ENCODE data around the gene NPR2.
A peak's percentile ranks its signal among the peaks of the same experiment; 100 is the strongest.

The NPR2 gene

GRCh38 chr9:35826071-35826701 lies 34.8 kb downstream of the NPR2 start:
- Mint-ChIP-seq H3K4me1 (ENCODE audit: low read depth) (peaks cover 25% of the 10 kb centered on the region), H3K9me3 (ENCODE audit: low read depth) (no peaks in the 10 kb centered on the region), H3K4me3 (peak overlapping the region; percentile 27), H3K27me3 (no peaks in the 10 kb centered on the region), H3K27ac (no peak overlapping the region), H3K36me3 (no peaks in the 10 kb centered on the region)

- Mint-ChIP-seq H3K4me1 (ENCODE audit: low read depth) (peaks cover 28% of the 10 kb centered on the region), H3K36me3 (no peaks in the 10 kb centered on the region), H3K9me3 (ENCODE audit: low read depth) (no peaks in the 10 kb centered on the region), H3K27me3 (no peaks in the 10 kb centered on the region), H3K27ac (peak overlapping the region; percentile 8), H3K4me3 (peak overlapping the region; percentile 99)
These were observed 36.1 kb downstream of the NPR2 start for GRCh38 chr9:35827486-35827885.

- Mint-ChIP-seq H3K9me3 (ENCODE audit: low read depth) (no peaks in the 10 kb centered on the region), H3K36me3 (no peaks in the 10 kb centered on the region), H3K27me3 (no peaks in the 10 kb centered on the region), H3K4me3 (peak within 1 kb of the TSS; percentile 99), H3K27ac (peak within 1 kb of the TSS; percentile 85), H3K4me1 (ENCODE audit: low read depth) (peaks cover 30% of the 10 kb centered on the region)
These were observed 37.3 kb downstream of the NPR2 start, which contains the start of gene FAM221B for GRCh38 chr9:35828716-35829083. Gene FAM221B (minus strand): TSS chr9:35828732. CDS start chr9:35826161, 2,571 bp downstream.

DNA sequence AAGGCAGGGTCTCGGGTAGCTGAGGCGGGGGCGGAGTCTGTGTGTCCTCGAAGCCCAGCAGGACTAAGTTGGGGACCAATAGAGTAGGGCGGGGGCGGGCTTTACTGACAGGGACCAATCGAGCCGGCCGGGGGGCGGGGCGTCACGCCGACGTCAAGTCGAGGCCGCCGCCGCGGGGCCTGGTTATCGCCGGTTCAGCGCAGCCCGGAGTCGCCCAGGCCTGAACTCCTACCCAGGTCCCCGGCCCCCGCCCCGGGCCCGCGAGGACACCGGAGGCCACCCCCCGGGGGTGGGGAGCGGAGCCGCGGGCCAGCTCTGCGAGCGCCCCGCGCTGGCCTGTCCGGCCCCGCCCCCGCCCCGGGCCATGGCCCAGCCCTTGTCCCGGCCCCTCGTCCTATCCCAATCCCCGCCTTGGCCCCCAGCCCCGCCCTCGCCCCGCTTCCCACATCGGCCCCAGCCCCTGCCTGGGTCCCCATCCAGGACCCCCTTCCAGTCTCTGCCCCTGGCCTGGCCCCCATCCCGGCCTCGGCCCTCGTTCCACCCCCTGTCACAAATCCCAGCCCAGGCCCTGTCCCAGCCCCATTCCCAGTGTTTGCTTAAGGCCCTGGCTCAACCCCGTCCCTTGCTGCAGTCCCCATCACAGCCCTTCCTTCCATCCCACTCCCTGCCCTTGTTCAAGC lies 37.8 kb downstream of the NPR2 start, which contains the start of gene TMEM8B:
Gene TMEM8B (plus strand): TSS at position 145 of the 680 bp plus-strand sequence. CDS start 220 bp downstream, at position 365.
- H3K36me3 Mint-ChIP-seq = no peaks in the 10 kb centered on the region
- H3K9me3 Mint-ChIP-seq (ENCODE audit: low read depth) = no peaks in the 10 kb centered on the region

DNA sequence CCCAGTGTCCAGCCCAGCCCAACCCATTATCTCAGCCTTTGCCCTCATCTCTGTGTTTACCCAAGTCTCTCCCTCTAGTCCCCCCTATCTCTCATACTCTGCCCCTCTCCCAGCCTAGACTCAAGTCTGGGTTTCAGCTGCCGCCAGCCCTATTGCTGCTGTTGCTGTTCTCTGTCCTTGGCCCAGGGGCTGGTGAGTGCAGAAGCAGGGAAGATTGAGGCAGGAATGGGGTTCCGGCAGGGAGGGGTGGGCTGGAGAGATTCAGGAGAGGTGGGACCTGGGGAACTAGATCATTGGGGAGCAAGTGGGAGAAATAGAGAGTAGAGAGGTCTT lies 38.3 kb downstream of the NPR2 start:
- H3K4me1 Mint-ChIP-seq (ENCODE audit: low read depth) = peaks cover 33% of the 10 kb centered on the region
- H3K27me3 Mint-ChIP-seq = no peaks in the 10 kb centered on the region
- H3K36me3 Mint-ChIP-seq = no peaks in the 10 kb centered on the region
- no peaks in the 10 kb centered on the region for H3K9me3 Mint-ChIP-seq (ENCODE audit: low read depth)
- peak overlapping the region; percentile 87 for H3K4me3 Mint-ChIP-seq
- H3K27ac Mint-ChIP-seq = peak overlapping the region; percentile 65

More for the DNA sequence above, 37.8 kb downstream of the NPR2 start, which contains the start of gene TMEM8B:
- Mint-ChIP-seq H3K27ac (peak within 1 kb of the TSS; percentile 85), H3K27me3 (no peaks in the 10 kb centered on the region), H3K4me1 (ENCODE audit: low read depth) (peaks cover 30% of the 10 kb centered on the region), H3K4me3 (peak within 1 kb of the TSS; percentile 99)

DNA sequence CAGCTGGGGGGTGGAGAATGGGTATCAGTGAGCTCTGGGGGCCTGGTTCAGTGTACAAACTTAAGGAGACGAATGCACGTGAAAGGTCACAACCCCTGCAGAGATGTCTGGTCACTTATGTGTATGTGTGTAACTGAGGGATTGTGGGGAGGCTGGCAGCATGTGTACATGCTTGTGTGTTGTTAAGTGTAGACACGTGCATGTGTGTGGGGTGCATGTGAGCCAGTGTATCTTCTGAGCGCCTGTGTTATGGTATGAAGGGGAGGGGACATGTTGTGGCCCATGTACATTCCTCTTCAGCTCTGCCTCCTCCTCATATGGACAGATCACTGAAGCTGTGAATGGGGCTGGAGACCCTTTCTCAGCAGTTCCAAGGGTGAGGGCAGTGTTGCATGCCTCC lies 39.6 kb downstream of the NPR2 start:
- Mint-ChIP-seq H3K4me1 (ENCODE audit: low read depth) (peaks cover 31% of the 10 kb centered on the region), H3K4me3 (peak overlapping the region; percentile 17)

GRCh38 chr9:35832814-35833213 lies 41.4 kb downstream of the NPR2 start:
- peaks cover 29% of the 10 kb centered on the region for H3K4me1 Mint-ChIP-seq (ENCODE audit: low read depth)
- no peaks in the 10 kb centered on the region for H3K36me3 Mint-ChIP-seq
- no peaks in the 10 kb centered on the region for H3K27me3 Mint-ChIP-seq
- no peak overlapping the region for H3K27ac Mint-ChIP-seq
- H3K9me3 Mint-ChIP-seq (ENCODE audit: low read depth) = no peaks in the 10 kb centered on the region
- H3K4me3 Mint-ChIP-seq = no peak overlapping the region

More for the DNA sequence above, 39.6 kb downstream of the NPR2 start:
- H3K9me3 Mint-ChIP-seq (ENCODE audit: low read depth) = no peaks in the 10 kb centered on the region
- no peak overlapping the region for H3K27ac Mint-ChIP-seq
- no peaks in the 10 kb centered on the region for H3K27me3 Mint-ChIP-seq
- no peaks in the 10 kb centered on the region for H3K36me3 Mint-ChIP-seq

DNA sequence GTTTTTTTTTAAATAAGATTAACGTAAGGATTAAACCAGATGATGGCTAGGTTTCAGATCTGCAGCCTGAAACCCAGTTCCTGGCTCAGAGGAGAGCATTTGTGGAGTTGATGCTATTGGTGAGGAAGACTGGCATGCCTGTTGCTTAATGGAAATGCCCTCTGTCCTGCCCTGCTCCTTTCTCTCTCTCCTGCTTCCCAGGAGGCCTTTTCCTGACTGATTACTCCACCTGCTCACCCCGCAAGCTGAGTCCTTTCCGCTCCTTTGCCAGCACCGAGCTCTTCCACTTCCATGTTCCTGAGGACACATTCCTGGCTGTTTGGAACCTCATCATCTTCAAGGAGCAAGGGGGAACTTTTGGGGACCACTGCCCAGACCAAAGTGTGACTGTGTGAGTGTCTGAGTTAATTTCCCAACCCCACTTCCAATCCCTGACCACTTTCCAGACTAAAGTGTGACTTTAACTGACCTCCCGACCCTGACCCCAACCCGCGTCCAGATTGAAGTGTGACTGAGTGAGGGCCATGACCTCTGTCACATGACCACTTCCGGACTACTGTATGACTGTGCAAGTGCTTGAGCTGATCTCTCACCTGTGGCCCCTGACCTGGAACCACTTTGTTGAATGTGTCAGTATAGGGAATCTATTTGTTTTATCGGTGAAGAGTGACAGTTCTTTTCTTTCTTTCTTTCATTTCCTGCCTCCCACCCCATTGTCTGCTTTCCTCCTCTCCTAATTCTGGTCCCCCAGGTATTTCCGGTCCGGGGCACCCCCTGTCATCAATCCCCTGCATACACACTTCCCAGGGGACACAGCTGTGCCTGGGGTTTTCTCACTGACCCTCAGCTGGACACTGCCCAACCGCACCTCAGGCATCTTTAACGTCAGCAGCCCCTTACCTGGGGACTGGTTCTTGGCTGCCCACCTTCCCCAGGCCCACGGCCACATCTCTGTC lies 43.1 kb downstream of the NPR2 start:
- no peaks in the 10 kb centered on the region for H3K36me3 Mint-ChIP-seq
- H3K27ac Mint-ChIP-seq = no peak overlapping the region
- H3K9me3 Mint-ChIP-seq (ENCODE audit: low read depth) = no peaks in the 10 kb centered on the region
- no peak overlapping the region for H3K4me3 Mint-ChIP-seq
- H3K4me1 Mint-ChIP-seq (ENCODE audit: low read depth) = peaks cover 21% of the 10 kb centered on the region
- no peaks in the 10 kb centered on the region for H3K27me3 Mint-ChIP-seq

GRCh38 chr9:35835216-35835632 lies 43.8 kb downstream of the NPR2 start:
- Mint-ChIP-seq H3K4me3 (no peak overlapping the region), H3K4me1 (ENCODE audit: low read depth) (peaks cover 14% of the 10 kb centered on the region), H3K27me3 (no peaks in the 10 kb centered on the region), H3K36me3 (no peaks in the 10 kb centered on the region), H3K27ac (no peak overlapping the region), H3K9me3 (ENCODE audit: low read depth) (no peaks in the 10 kb centered on the region)

DNA sequence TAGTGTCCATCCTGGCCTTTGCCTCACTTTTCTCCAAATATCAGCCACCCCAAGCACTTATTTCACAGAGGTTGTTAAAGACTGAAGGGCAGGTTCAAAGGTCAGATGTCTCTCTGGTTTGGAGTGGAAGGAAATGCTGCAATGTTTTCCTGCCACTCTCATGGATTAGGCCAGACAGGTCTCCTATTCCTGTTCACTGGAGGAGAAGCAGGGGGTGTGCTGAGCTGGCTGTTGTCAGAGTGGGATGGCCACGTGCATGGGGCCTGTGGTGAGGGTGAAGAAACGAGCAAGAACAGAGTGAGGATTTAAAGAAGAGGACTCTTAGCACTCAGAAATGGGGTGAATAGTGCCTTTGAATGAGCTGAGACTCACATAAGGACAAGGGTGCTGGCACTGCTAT lies 44.4 kb downstream of the NPR2 start:
- H3K36me3 Mint-ChIP-seq = no peaks in the 10 kb centered on the region
- peaks cover 12% of the 10 kb centered on the region for H3K4me1 Mint-ChIP-seq (ENCODE audit: low read depth)
- H3K27me3 Mint-ChIP-seq = no peaks in the 10 kb centered on the region
- H3K4me3 Mint-ChIP-seq = no peak overlapping the region
- no peaks in the 10 kb centered on the region for H3K9me3 Mint-ChIP-seq (ENCODE audit: low read depth)
- H3K27ac Mint-ChIP-seq = no peak overlapping the region

DNA sequence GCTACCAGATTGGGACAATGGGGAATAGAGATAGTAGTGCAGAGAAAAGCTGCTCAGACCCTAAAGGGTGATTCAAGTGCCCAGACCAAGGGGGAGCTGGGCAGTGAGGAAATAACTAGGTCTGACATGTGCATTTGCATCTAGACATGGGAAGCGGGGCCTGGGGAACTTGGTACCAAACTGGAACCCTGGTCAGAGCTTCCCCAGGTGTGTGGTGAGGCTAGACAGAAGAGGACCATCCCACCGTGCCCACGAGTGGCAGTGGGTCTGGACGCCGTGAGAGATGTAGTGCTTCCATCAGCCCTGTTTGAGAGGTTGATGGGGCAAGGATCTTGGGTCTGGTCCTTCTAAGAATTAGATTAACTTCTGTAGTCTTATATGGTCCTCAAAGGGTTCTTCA lies 45.2 kb downstream of the NPR2 start:
- H3K9me3 Mint-ChIP-seq (ENCODE audit: low read depth) = no peaks in the 10 kb centered on the region

GRCh38 chr9:35839926-35840325 lies 48.5 kb downstream of the NPR2 start:
- Mint-ChIP-seq H3K9me3 (ENCODE audit: low read depth) (no peaks in the 10 kb centered on the region), H3K36me3 (no peaks in the 10 kb centered on the region), H3K4me3 (no peak overlapping the region), H3K4me1 (ENCODE audit: low read depth) (peaks cover 8% of the 10 kb centered on the region), H3K27me3 (no peaks in the 10 kb centered on the region), H3K27ac (no peak overlapping the region)

More for the DNA sequence above, 45.2 kb downstream of the NPR2 start:
- Mint-ChIP-seq H3K27ac (no peak overlapping the region), H3K4me3 (no peak overlapping the region), H3K4me1 (ENCODE audit: low read depth) (peaks cover 8% of the 10 kb centered on the region), H3K27me3 (no peaks in the 10 kb centered on the region), H3K36me3 (no peaks in the 10 kb centered on the region)

DNA sequence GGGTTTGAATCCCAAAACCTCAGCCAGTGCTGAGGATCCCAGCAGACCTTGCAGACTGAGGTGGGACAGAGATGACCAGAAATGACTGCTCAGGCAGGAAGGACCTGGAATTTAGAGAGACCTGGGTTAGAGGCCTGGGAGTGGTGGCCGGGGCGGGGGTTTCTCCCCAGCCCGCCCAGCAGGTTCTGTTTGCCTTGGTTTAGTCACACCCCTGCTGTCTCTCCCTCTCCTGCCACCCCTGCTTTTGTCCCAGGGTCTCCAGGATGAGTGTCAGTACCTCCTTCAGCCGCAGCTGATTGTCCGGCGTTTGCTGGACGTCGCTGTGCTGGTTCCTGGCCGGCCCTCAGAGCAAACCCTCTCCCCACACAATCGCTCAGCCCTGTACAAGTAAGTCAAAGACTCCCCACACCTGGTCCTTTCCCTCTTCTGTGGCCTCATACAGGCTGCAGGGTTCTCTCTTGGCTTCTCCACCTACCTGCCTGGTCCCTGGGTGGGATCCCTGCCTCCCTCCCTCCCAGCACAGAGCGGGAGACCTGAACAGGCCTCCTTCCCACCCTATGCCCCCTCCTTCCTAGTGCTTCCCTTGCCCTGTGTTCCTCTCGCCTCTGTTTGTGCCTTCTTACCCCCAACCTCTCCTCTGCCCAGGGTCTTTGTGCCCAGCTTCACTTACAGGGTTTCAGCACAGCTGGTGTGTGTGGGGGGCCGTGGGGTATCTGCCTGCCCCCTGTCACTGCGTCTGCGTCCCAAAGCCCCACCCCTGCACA lies 49.7 kb downstream of the NPR2 start:
- Mint-ChIP-seq H3K36me3 (peaks cover 2% of the 10 kb centered on the region), H3K27me3 (no peaks in the 10 kb centered on the region), H3K4me1 (ENCODE audit: low read depth) (peaks cover 18% of the 10 kb centered on the region), H3K4me3 (no peak overlapping the region), H3K27ac (no peak overlapping the region), H3K9me3 (ENCODE audit: low read depth) (no peaks in the 10 kb centered on the region)

GRCh38 chr9:35841645-35841900 lies 50.2 kb downstream of the NPR2 start:
- peaks cover 2% of the 10 kb centered on the region for H3K36me3 Mint-ChIP-seq
- no peaks in the 10 kb centered on the region for H3K9me3 Mint-ChIP-seq (ENCODE audit: low read depth)
- H3K27me3 Mint-ChIP-seq = no peaks in the 10 kb centered on the region
- H3K4me1 Mint-ChIP-seq (ENCODE audit: low read depth) = peaks cover 18% of the 10 kb centered on the region
- H3K27ac Mint-ChIP-seq = no peak overlapping the region
- no peak overlapping the region for H3K4me3 Mint-ChIP-seq
